ENCODE data around the gene SMIM29. TPM values are rescaled to one million over a fixed set of nuclear protein-coding genes. Genes with fewer than 3 reads are reported as not detected.

The SMIM29 gene
- total RNA-seq, 1 experiment from 2014 or later = 24.0 TPM

GRCh38 chr6:34207695-34208443 lies 40.9 kb downstream of the SMIM29 start:
- POLR2A ChIA-PET (ENCODE audit: low non-redundant PET) = no interaction called here
- H3K27ac ChIP-seq (ENCODE audit: low read depth, low read length, poor library complexity, severe bottlenecking) = no peak overlapping the region
- BruUV-seq (replicated peaks) = no TSS peak
- intact Hi-C loops (cut with micrococcal nuclease; ENCODE audit: unreplicated experiment) = no loop called here
- CTCF ChIA-PET = no interaction called here
- no peaks in the 10 kb centered on the region for H3K4me1 ChIP-seq (ENCODE audit: insufficient read depth, low read length, poor library complexity, severe bottlenecking)
- H3K4me3 ChIP-seq (ENCODE audit: low read depth, low read length, poor library complexity, severe bottlenecking) = no peak overlapping the region
- no peak for TF ChIP-seq EZH2 (IDR thresholded peaks at IDR 0.05; ENCODE audit: borderline replicate concordance, low read depth, low read length, poor library complexity, severe bottlenecking)
- no peak for TF ChIP-seq CTCF (conservative IDR thresholded peaks at IDR 0.05; ENCODE audit: low read depth, low read length)
- H3K27me3 ChIP-seq (replicated peaks; ENCODE audit: insufficient read depth, low read depth, low read length, poor library complexity) = no peaks in the 10 kb centered on the region
- H3K9me3 ChIP-seq (ENCODE audit: low read depth, low read length, poor library complexity, severe bottlenecking) = no peaks in the 10 kb centered on the region
- no peaks in the 10 kb centered on the region for H3K36me3 ChIP-seq (ENCODE audit: insufficient read depth, low read length, poor library complexity, severe bottlenecking)
- no peak for DNase-seq (ENCODE audit: low spot score)

GRCh38 chr6:34206726-34207125 lies 42.1 kb downstream of the SMIM29 start:
- Histone ChIP-seq H3K4me3 (ENCODE audit: low read depth, low read length, poor library complexity, severe bottlenecking) (no peak overlapping the region), H3K27me3 (replicated peaks; ENCODE audit: insufficient read depth, low read depth, low read length, poor library complexity) (no peaks in the 10 kb centered on the region), H3K27ac (ENCODE audit: low read depth, low read length, poor library complexity, severe bottlenecking) (no peak overlapping the region), H3K4me1 (ENCODE audit: insufficient read depth, low read length, poor library complexity, severe bottlenecking) (no peaks in the 10 kb centered on the region), H3K36me3 (ENCODE audit: insufficient read depth, low read length, poor library complexity, severe bottlenecking) (no peaks in the 10 kb centered on the region), H3K9me3 (ENCODE audit: low read depth, low read length, poor library complexity, severe bottlenecking) (no peaks in the 10 kb centered on the region)
- BruUV-seq (replicated peaks) = no TSS peak
- ChIA-PET POLR2A (ENCODE audit: low non-redundant PET) (no interaction called here), CTCF (no interaction called here)
- TF ChIP-seq CTCF (conservative IDR thresholded peaks at IDR 0.05; ENCODE audit: low read depth, low read length) (no peak), EZH2 (IDR thresholded peaks at IDR 0.05; ENCODE audit: borderline replicate concordance, low read depth, low read length, poor library complexity, severe bottlenecking) (no peak)
- intact Hi-C loops (cut with micrococcal nuclease; ENCODE audit: unreplicated experiment) = no loop called here
- DNase-seq (ENCODE audit: low spot score) = no peak

GRCh38 chr6:34205916-34206315 lies 42.9 kb downstream of the SMIM29 start:
- intact Hi-C loops (cut with micrococcal nuclease; ENCODE audit: unreplicated experiment) = no loop called here
- H3K27ac ChIP-seq (ENCODE audit: low read depth, low read length, poor library complexity, severe bottlenecking) = no peak overlapping the region
- POLR2A ChIA-PET (ENCODE audit: low non-redundant PET) = no interaction called here

More at GRCh38 chr6:34205916-34206315, 42.9 kb downstream of the SMIM29 start:
- CTCF ChIA-PET = no interaction called here
- no TSS peak for BruUV-seq (replicated peaks)
- TF ChIP-seq EZH2 (IDR thresholded peaks at IDR 0.05; ENCODE audit: borderline replicate concordance, low read depth, low read length, poor library complexity, severe bottlenecking) (no peak), CTCF (conservative IDR thresholded peaks at IDR 0.05; ENCODE audit: low read depth, low read length) (no peak)
- Histone ChIP-seq H3K4me3 (ENCODE audit: low read depth, low read length, poor library complexity, severe bottlenecking) (no peak overlapping the region), H3K9me3 (ENCODE audit: low read depth, low read length, poor library complexity, severe bottlenecking) (no peaks in the 10 kb centered on the region), H3K4me1 (ENCODE audit: insufficient read depth, low read length, poor library complexity, severe bottlenecking) (no peaks in the 10 kb centered on the region), H3K36me3 (ENCODE audit: insufficient read depth, low read length, poor library complexity, severe bottlenecking) (no peaks in the 10 kb centered on the region), H3K27me3 (replicated peaks; ENCODE audit: insufficient read depth, low read depth, low read length, poor library complexity) (no peaks in the 10 kb centered on the region)
- no peak for DNase-seq (ENCODE audit: low spot score)
